Hepatocyte (in vitro differentiated cells): ENCODE results near the gene GLT1D1.

ENCODE experiments used
- CTCF ChIP-seq: fragments of 200-600 bp; sonication (generic); IDR thresholded peaks from 2 replicates; pipeline ENCODE4 v1.5.1; 2016; ENCODE audit warnings: antibody characterized with exemption, mild to moderate bottlenecking; ENCODE audit not compliant: poor library complexity
- EZH2 ChIP-seq: fragments of 200-600 bp; sonication (generic); IDR thresholded peaks from 2 replicates; pipeline ENCODE4 v1.6.1; 2016; ENCODE audit warnings: antibody characterized with exemption, mild to moderate bottlenecking, borderline replicate concordance

GRCh38 chr12:128956755-128957154 lies 103.5 kb downstream of the GLT1D1 start:
- TF ChIP-seq CTCF (no peak), EZH2 (no peak)
